Activated CD8-positive, alpha-beta memory T cell treated with anti-CD3 and anti-CD28 coated beads, Interleukin-2, amount 50 U/mL, for 24 hours (primary cell): ENCODE results near the gene GOLGA6L4.
"Not testable (repeated sequence)": the region's sequence is repeated elsewhere in the genome, so short reads cannot be mapped to it uniquely, and the experiment has no call there.

Experiments
- DNase-seq: peaks from one replicate; pipeline ENCODE4 v3.0.0-alpha.2; 2020; ENCODE audit errors: extremely low read depth

The GOLGA6L4 gene, protein sequence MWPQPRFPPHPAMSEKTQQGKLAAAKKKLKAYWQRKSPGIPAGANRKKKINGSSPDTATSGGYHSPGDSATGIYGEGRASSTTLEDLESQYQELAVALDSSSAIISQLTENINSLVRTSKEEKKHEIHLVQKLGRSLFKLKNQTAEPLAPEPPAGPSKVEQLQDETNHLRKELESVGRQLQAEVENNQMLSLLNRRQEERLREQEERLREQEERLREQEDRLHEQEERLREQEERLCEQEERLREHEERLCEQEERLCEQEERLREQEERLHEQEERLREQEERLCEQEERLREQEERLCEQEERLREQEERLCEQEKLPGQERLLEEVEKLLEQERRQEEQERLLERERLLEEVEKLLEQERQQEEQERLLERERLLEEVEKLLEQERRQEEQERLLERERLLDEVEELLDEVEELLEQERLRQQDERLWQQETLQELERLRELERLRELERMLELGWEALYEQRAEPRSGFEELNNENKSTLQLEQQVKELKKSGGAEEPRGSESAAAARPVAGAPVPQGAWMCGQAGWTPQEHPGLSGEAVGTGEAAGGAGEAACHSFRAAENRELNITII

DNA sequence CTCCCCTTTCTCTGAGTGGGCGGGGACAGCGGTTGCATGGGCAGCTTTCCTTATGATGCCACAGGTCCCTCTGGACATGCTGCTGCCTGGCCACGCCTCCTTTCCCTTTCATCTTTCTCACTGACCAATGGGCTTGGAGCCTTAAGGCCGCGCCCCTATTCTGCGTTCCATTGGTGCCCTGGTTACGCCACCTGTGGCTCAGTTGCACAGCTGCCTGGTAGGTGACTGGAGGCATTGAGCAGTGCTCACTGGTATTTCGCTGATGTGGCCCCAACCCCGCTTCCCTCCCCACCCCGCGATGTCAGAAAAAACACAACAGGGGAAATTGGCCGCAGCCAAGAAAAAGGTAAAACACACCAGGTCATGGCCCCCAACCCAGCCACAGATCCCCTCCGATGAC is at the start of gene GOLGA6L4:
Gene GOLGA6L4 (plus strand): TSS at position 201 of the 400 bp plus-strand sequence. CDS start 62 bp downstream, at position 263.
- not testable (repeated sequence) for DNase-seq

DNA sequence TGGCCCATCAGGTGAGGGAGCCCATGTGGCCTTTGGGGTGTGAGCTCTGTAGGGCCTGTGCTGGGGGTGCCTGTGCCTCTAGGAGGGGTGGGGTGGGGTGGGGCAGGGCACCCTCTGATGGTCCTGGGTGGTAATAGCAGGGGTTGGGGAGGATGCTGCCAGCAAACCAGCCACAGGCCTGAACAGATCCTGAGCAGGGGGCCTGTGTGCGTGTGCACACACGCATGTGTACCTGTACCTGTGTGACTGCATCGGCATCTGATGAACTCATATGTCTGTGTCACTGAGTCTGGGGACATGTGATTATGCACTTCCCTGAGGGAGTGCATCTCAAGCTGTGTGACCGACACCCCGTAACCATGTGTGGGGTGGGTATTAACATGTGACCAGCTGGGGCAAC is 42.6 kb upstream of the GOLGA6L4 start:
- not testable (repeated sequence) for DNase-seq

DNA sequence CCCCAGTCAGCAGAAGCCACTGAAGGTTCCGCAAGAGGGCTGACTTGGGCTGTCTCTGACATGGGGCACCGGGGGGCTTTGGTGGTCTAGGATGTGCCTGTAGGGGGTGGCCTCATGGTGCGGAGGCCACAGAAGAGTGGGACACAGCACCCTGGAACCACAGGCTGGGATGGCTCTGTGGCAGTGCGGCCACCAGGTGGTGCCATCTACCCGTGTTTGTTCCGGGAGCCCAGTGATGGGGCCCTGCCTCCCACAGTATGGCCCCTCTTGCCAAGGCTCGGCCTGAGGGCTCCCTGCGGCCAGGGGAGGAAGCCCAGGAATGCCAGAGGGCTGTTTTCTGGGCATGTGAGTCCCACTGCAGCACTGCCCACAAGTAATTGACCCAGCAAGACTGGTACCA is 40.0 kb upstream of the GOLGA6L4 start:
- not testable (repeated sequence) for DNase-seq

DNA sequence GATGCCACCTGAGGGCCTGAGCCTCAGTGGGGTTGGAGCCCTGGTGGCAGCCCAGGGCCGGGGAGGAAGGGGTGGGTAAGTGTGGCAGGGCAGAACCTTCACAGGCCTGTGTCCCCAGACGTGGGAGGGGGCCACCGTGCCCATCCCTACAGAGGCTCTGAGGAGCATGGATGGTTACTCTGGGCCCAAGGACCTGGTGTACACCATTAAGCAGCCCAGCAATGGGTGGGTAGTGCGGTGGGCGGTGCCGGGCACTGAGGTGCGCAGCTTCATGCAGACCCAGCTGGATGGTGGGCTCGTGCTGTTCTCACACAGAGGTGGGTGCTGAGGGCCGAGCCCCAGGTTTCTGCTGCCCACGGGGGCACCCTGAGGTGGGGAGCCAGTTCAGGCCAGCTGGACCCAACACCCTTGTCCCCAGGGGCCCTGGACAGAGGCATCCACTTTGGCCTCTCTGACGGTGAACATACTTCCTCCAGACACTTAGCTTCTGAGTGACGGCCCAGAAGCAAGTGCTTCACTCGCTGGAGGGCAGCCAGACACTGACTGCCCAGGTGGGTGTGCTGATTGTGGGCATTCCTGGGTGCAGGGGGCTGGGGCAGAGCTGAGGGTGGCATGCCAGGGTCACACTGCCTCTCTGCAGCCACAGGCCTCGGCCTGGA is 38.9 kb upstream of the GOLGA6L4 start:
- DNase-seq, result not testable (repeated sequence)

DNA sequence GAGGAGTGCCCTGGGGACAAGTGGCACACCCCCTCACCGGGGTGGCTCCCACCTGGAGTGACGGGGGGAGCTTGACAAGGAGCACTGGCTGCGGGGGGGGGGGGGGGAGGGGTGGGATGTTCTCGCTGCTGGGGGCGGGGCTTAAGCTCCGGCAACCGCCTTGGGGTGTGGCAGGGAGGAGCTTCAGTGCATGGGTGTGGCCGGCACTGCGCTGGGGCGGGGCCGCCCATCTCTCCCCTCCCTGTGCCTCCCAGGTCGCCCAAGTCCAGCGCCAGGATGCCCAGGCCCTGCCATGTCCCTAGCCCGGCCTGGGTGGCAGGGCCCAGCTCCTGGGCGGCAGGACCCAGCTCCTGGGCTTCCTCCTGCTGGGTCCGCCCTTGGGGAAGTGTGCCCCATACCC is 35.7 kb upstream of the GOLGA6L4 start:
- not testable (repeated sequence) for DNase-seq

DNA sequence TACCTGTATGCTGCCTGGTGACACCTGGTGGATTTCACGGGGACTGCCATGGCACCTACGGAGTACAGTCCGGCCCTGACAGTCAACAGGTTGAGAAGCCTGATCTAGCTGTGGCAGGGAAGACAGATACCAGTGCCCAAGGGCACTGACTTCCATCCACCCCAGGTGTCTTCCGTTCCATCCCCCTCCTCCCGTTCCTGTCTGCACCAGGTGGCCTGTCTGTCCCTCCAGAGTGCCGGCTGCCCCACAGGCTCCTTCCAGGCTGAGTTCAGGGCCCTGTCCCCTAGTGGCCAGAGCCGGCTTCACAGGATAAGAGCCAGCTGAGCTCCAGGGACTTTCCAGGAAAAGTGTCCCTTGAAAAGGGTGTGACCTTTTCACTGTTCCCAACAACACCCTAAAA is 10.9 kb downstream of the GOLGA6L4 start:
- DNase-seq, result not testable (repeated sequence)
